GM10248 (cell line): ENCODE results near the gene SYT7.

Experiments used
- CTCF ChIA-PET: fragments of 300-600 bp; sonication (Branson Sonifier 250); formaldehyde crosslinking; extraction: SDS; loops from one replicate; lab custom pipeline; 2021; ENCODE audit warnings: antibody characterized with exemption; lab: Yijun Ruan, JAX
- POLR2A ChIA-PET: fragments of 350-650 bp; sonication (Branson Sonifier 250); formaldehyde crosslinking; extraction: SDS; loops from one replicate; lab custom pipeline; 2020; ENCODE audit warnings: antibody characterized with exemption; lab: Yijun Ruan, JAX
- DNase-seq: peaks from one replicate; pipeline ENCODE4 v3.0.0; 2012; ENCODE audit errors: extremely low spot score
- TF ChIP-seq, protein P1 (sequence below): IDR thresholded peaks from 2 replicates; pipeline ENCODE4 v1.5.1; 2012; ENCODE audit warnings: mild to moderate bottlenecking, low read depth; ENCODE audit errors: extremely low read depth, missing control alignments, control extremely low read depth

Gene SYT7

GRCh38 chr11:61546663-61547062 is 34.2 kb downstream of the SYT7 start:
- no peak for DNase-seq
- TF ChIP-seq, protein P1, sequence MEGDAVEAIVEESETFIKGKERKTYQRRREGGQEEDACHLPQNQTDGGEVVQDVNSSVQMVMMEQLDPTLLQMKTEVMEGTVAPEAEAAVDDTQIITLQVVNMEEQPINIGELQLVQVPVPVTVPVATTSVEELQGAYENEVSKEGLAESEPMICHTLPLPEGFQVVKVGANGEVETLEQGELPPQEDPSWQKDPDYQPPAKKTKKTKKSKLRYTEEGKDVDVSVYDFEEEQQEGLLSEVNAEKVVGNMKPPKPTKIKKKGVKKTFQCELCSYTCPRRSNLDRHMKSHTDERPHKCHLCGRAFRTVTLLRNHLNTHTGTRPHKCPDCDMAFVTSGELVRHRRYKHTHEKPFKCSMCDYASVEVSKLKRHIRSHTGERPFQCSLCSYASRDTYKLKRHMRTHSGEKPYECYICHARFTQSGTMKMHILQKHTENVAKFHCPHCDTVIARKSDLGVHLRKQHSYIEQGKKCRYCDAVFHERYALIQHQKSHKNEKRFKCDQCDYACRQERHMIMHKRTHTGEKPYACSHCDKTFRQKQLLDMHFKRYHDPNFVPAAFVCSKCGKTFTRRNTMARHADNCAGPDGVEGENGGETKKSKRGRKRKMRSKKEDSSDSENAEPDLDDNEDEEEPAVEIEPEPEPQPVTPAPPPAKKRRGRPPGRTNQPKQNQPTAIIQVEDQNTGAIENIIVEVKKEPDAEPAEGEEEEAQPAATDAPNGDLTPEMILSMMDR, result no peak
- ChIA-PET CTCF (interaction anchor here (1.0 to 1.6 kb wide), 2 partner anchors 28 to 30 kb away, joined by 4 to 5 read pairs; no protein-coding TSS in a partner anchor), POLR2A (no interaction called here)

GRCh38 chr11:61545921-61546320 is 35.0 kb downstream of the SYT7 start:
- no peak for DNase-seq
- TF ChIP-seq, protein P1, result no peak
- ChIA-PET CTCF (interaction anchor here (0.9 to 1.6 kb wide), 4 partner anchors 14 to 187 kb away, joined by 3 to 5 read pairs (median 4); no protein-coding TSS in a partner anchor), POLR2A (no interaction called here)

DNA sequence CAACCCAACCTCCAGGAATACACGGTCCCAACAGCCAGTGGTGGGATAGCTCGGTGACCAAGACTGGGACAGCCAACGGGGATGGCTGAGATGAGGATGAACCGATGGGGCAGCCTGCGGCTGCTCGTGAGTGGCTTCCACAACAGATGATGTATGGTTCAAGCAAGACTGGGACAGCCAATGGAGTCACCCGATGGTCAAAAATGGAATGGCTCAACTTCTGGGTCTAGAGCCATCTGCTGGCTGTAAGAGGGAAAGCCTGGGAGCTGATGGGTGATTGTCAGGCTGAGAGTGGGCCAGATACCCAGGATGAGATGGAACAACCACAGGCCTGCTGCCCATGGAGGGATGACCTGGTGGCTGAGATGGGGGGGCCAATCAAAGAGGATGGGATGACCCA is 35.5 kb downstream of the SYT7 start:
- TF ChIP-seq, protein P1, result peak; percentile 15
- peak; percentile 54 for DNase-seq
- CTCF ChIA-PET, result interaction anchor here (0.9 to 2.9 kb wide), 9 partner anchors 8 to 188 kb away, joined by 3 to 12 read pairs (median 4); no protein-coding TSS in a partner anchor
- POLR2A ChIA-PET, result no interaction called here

DNA sequence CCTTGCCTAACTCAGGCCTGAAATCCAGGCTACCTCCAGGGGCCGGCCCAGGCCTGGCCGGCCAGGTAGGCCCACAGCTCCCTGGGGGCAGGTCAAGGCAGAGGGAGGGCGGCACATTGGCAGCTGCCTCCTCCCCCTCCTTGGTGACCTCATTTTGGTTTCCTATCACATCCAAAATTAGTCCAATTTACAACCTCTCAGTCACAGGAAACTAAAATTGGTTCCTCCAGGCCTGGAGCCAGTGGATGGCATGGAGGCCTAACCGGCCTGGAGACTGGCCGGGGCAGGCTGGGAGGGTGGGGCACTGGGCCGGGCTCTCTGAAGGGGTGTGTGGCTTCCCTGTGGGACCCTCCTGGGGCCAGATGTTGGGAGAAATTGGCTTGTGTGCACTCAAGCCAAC is 36.4 kb downstream of the SYT7 start:
- ChIA-PET CTCF (interaction anchor here (1.0 to 2.9 kb wide), 5 partner anchors 9 to 98 kb away, joined by 3 to 12 read pairs (median 4); no protein-coding TSS in a partner anchor), POLR2A (no interaction called here)
- TF ChIP-seq, protein P1, result no peak
- no peak for DNase-seq

GRCh38 chr11:61543606-61544306 is 37.1 kb downstream of the SYT7 start:
- no peak for DNase-seq
- CTCF ChIA-PET, result interaction anchor here (1.2 to 3.1 kb wide), 4 partner anchors 12 to 98 kb away, joined by 3 to 12 read pairs (median 6); no protein-coding TSS in a partner anchor
- POLR2A ChIA-PET, result no interaction called here
- TF ChIP-seq, protein P1, result no peak

- TF ChIP-seq, protein P1, result no peak
- ChIA-PET CTCF (interaction anchor here (1.2 to 3.1 kb wide), 3 partner anchors 11 to 26 kb away, joined by 3 to 12 read pairs (median 8); no protein-coding TSS in a partner anchor), POLR2A (no interaction called here)
- no peak for DNase-seq
Observed at GRCh38 chr11:61542705-61543104, 38.2 kb downstream of the SYT7 start.
